HG03108 (cell line): Measurements from ENCODE around the gene ATP8A2.

ENCODE experiments used
- ATAC-seq: cut with Tn5 transposase; IDR thresholded peaks from one replicate; pipeline ENCODE4 v1.9.1; 2021; ENCODE audit warnings: moderate library complexity; ENCODE audit not compliant: unreplicated experiment

Gene ATP8A2

DNA sequence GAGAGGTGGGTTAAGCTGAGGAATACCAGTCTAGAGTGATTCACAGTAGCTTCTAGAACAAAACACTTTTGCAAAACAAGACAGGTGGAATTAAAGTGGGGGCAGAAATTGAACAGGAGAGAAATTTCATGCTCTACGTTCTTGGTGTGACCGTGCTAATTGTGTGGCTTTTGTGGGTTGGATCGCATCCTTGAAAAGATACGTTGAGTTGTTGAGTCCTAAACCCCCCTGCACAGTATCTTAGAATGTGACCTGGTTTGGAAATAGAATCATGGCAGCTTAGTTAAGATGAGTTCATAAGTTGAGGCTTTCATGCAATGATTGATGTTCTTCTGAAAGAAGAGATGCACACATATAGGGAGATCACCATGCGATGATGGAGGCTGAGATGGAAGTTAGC is 308.2 kb downstream of the ATP8A2 start:
- ATAC-seq: no peak

DNA sequence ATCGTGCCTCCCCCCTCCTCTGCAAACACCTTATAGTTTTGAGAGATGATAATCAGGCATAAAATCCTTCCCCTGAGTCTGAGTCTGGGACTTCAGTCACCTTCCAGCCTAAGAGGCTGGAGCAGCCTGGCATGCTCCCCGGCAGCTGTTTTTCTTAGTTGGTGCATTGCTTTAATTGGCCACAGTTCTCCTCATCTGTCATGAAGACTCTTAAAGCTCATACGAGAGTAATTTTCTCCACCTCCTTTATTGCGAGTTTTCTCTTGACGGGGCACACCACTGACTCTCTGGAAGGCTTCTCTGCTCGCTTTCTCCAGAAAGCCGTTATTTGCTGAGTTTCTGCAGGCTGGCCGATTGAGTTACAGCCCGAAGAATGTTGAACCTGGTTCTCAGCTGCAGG is 310.5 kb downstream of the ATP8A2 start:
- ATAC-seq: no peak

DNA sequence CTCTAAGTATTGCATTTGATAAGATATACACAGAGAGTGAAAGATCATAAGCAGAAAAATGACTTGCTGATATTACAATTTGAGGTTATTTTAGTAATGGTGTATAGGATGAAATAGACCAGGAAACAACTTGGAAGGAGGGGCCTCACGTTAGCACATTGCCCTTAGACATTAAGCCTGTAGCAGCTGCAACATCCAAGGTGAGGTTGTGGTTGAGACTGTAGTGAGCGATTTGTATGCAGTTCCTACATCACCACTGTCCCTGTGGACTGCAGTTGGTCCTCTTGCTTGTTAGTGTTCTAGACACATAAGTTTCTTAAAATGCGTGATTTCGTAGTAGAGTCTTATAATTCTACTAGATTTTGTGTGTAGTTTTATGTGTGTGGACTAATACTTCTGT is 311.3 kb downstream of the ATP8A2 start:
- no peak for ATAC-seq

DNA sequence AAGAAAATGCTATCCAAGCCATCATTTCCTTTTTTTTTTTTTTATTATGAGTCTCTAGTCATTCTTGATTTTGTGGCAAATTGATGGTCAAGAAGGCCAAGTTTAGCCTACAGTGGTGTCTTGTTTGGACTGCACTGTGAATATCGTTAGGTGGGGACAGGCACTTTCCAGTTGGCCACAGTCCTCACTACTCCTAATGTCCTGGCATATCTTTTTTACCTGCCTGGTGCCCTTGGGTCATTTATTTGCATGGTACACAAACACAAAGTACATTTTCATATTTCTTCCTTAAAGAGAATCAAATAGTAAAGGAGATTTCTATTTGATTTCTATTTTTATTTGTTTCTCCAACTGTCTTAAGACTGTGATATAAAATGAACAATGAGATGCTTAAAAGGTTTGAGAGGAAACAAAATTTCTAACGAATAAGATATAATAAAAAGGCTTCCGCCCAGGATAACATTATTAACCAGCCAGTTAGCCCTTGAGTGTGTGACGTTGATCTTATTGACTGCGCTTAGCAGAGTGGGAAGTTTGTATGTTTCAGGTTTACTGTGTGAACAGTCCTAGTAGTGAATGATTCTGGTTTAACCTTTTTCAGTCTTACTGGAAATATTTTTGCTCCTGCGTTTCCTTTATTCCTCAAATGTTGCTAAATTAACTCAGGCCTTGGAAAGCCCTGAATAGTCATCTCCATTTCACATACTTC is 312.0 kb downstream of the ATP8A2 start:
- no peak for ATAC-seq

DNA sequence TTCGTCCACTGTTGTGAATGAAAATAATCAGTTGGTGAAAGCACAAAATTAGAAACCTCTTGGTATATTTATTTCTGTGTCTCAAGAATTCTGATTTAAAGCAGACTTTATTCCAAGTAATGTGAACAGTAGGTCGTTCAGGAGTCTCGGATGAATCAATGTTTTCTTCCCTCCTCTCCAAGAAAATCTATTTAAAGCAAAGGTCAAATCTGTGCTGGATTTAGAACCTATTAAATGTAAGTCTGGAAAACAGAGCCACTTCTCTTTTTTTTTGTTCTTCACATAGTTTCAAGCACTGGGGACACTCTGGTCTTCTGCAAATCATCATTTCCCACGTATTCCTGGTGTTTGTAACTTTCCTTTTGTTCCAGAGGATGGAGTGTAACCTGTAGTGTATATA is 312.7 kb downstream of the ATP8A2 start:
- no peak for ATAC-seq

DNA sequence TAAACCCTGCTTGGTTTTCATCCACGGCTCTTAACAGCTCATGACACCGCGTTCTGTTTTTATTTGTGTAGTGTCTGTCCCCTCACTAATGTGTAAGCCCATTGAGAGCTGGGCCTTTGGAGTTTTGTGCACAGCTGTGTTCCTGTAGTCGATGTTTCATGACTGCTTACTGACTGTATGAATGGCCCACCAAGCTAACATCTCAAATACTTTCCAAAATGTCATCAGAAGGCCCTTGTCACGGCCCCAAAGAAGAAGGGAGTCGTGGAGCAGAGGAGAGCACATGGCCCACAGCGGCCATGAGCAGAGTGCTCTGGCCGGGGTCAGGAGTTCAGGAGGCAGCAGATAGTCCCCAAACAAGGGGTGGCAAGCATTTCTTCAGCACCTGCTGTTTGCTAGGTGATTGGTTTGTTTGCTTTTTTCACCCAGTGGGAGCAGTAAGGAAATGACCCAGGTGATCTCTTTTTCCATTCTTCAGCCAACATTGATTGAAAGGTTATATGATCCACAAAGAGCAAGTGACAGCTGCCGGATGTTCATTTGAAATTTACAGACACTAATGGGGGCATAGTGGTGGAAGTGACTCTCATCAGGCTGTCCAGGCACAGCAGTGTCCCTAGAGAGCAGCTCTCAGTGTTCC is 315.2 kb downstream of the ATP8A2 start:
- ATAC-seq: no peak

DNA sequence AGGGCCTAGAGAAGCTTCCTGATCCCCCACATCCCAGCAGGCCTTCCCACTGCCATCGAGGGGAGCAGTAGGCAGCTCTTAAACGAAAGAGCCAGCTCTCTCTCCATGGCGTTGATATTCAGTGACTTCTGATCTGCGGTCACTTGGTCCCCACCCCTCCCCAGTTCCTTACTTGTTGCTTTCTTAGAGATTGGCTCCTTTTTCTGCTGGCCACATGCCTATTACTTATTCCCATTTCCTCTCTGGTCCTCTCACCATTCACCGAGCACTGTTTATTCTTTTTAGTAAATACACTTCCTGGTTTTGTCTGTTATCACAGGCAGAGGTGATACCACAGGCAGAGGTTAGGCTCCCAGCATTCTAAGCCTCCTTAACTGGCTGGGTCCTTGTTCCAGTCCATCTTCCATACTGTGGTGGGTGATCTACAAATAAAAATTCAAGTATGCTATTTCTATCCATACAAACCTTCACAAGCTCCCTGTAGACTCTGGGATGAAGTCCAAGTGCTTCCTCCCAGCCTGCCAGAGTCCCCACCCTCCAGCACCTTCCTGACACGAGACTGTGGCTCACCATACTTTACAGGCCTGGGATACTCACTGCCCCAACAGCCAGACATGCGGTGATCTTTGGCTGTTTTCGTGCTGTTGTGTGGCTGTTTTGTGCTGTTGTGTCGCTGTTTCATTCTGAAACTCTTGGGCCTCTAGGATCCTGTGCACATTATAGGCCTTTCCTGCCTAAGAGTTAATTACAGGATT is 315.9 kb downstream of the ATP8A2 start:
- no peak for ATAC-seq

DNA sequence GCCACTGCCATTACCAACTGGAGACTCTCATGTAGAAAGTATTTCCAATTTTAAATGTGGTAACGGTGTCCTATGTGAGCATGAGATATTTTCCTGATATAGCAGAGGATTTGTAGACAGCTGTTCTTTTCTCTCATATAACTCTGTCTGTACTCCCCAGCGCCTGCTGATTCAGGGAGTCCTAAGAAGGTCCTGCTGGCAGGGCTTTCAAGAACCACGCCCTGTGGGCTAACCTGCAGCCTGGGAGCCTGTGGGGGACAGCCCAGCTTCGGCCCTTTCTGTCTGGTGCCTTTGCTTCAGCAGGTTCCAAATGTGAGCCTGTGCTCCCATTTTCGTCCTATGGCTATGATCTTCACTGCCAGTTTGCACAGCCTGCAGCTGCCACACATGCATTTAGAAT is 316.8 kb downstream of the ATP8A2 start:
- no peak for ATAC-seq

DNA sequence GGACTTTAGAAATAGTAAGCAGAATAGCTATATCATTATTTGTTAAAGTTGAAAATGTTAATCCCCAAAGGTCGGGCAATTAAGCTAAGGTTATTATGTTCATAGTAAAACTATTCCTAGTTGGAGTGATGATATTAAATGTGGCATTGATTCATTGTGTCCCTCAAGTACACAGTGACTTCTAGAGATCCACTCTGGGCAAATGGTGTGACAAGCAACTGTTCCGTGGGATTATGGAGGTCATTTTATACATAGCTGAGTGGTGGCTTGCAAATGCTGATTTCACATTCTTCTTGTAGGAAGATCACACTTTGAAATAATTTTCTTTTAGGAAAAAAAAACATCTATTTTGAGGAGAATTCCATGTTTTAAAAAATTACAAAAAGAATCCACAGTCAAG is 317.8 kb downstream of the ATP8A2 start:
- no peak for ATAC-seq

DNA sequence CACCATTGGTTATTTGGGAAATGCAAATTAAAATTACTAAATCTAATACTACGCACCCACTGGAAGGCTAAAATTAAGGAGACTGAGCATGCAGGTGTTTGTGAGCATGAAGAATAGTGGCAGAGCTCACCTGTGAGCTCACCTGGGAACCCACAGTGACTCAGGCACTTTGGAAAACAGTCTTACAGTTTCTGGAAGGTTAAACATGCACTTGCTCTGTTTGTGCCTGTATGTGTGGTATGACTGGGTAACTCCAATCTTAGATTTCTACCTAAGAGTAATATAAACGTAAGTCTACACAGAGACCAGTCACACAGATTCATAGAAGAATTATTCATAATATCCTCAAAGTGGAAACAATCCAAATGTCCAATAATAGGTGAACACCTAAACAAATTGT is 318.8 kb downstream of the ATP8A2 start:
- ATAC-seq: no peak

DNA sequence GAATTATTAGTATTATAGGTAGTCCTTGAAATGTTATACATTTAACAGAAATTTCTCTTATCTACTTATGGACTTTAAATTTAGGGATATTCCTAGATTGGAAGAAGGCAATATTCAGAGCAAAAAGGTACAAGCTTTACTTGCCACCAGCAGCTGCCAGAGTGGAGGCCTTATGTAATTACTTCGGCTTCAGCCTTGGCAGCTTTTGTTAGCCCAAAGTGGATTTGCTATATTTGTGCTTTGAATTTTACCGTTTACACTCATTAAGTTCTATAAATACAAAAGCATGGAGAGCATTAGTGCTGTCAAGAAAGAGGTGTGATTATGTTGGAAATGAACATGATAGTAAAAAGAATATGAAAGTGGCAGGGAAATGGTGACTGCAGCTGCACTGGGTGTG is 319.9 kb downstream of the ATP8A2 start:
- no peak for ATAC-seq

DNA sequence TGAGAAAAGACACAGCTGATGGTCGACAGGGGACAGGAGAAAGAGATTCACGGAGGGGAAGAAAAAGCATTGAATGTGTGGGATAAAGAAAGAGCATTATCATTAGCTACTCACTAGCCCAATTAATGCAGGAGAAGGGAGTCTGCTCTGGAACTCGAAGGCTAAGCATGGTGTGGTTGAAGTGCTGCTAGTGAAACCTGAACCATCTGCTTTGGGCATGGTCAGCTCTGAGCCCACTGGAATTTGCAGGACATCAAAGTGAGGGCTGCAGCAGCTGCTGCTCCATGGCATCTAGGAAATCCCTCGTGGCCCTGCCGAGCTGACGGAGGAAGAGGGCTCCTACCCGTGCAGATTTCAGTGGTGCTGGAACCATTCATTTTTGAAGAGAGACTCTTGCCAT is 320.3 kb downstream of the ATP8A2 start:
- ATAC-seq: no peak

DNA sequence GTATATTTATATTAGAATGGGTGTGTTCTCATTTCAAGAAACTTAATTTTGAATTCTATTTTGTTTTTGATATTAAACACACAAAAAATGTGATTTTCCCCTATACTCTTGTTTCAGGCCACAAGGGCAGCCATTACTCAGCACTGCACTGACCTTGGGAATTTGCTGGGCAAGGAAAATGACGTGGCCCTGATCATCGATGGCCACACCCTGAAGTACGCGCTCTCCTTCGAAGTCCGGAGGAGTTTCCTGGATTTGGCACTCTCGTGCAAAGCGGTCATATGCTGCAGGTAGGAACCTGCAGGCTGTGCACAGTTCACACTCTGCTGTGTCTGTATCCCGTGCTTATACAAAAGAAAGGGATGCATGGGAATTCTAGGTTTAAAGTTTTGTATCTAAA is 327.3 kb downstream of the ATP8A2 start:
- no peak for ATAC-seq

DNA sequence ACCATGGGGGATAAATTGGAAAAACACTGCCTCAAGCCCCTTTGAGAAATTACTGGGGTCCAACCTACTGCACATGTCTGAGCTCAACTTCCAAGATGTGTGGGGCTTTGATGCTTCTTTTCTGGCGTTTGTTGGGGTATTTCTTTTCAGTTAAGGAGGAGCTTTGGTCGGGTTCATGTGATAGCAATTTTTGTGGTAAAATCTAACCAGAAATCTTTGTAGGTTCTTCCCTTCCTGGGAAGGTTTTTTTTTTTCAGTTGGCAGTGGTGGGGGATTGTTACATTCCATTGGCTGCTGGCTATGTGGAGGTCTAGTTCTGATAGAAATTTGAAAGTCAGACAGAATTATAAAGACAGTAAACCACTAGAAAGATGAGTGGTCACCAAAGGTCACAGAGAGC is 327.8 kb downstream of the ATP8A2 start:
- no peak for ATAC-seq

DNA sequence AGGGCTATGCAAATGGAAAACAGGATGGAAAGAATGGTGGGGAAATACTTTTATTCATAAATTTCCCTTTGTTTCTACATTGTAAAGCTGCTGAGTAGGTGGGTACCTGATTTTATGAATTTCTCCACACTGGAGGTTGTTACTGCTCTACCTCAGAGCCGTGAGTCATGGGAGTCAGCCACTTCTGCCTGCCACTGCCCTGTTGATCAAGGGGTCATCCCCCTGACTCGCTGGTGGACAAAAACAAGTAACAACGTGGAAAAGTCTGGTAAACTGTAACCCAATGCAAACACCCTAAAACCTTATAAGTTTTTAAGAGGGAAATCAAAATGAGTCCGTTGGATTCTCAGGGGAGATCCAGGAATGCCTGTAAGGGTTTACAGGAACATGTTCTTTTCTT is 329.5 kb downstream of the ATP8A2 start:
- ATAC-seq: no peak

DNA sequence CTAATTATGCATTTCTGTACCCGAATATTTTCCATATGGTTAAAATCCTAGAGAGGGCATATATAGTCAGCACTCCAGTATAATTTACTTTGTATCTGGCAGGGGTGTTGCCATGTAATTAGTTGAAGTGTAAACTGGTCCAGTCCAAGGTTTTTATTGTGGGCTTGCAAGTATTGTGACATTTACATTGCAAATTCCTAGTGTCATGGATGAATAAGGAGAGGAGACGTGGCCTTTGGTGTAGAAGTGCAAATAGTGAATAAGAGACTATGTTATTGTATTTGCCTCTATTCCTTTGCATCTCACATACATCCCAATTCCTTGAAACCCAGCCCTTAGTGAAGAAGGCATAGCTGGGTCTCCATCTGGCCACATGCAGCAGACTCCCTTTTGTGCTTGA is 330.6 kb downstream of the ATP8A2 start:
- no peak for ATAC-seq

DNA sequence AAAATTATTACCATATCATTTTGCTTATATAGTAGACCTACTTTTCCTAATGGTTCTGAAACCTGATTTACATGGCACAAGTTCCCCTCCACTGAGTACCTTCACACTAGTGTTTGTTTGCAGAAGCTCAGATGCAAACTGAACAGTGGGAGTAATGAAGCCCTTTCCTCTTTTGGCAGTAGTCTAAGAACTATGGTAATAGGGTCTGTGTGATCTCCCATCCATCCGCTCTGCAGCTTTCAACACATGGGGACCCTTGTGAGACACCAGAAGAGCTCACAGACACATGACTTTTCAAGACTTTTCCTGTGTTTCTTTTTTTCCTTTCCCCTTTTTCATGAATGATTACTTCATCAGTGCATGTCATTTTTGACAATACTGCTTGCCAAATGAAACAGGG is 336.0 kb downstream of the ATP8A2 start:
- no peak for ATAC-seq

DNA sequence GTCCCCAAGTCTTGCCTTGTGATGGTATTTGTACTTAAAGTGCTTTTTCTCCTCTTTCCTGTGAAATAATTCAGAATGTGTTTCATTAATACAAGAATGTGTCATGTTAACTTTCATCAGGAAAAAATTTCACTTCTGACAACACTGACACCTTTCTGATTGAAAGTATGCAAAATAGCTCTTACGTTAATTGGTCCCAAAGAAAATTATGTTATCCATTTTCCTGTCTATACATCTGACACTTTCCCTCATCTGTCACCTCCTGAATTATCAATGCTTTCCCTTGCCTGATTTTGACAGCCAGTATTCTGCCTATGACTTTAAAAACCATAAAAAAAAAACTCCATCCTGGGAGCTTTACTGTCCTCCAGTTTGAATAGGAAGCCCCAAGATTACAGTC is 336.5 kb downstream of the ATP8A2 start:
- ATAC-seq: no peak

DNA sequence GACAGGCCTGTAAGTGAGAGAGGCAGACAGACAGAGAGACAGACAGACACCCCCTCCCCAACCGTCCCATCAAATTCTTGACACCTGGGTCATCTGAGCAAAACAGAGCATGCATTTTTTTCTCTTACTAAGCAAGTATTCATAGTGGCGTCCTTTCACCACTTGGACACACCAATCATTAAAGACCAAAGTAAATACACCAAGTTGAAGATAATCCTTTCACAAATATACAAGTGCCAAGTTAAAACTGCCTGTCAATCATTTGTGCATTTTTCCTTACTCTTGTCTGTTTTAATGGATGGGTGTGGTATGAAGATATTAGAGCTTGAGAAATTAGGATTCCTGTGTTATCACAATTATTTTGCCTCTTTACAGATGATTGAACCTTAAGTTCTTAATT is 337.3 kb downstream of the ATP8A2 start:
- ATAC-seq: no peak

DNA sequence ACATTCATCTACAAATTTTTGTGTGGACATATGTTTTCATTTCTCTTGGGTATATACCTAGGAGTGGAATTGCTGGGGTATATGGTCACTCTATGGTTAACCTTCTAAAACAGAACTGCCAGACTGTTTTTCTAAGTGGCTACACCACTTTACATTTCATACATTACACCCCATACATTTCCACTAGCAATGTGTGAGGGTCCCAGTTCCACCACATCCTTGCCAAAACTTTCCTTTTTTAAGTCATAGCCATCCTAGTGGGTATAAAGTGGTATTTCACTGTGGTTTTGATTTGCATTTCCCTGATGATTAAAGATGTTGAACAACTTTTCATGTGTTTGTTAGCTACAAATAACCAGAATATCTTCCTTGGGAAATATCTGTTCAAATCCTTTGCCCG is 344.0 kb downstream of the ATP8A2 start:
- no peak for ATAC-seq

DNA sequence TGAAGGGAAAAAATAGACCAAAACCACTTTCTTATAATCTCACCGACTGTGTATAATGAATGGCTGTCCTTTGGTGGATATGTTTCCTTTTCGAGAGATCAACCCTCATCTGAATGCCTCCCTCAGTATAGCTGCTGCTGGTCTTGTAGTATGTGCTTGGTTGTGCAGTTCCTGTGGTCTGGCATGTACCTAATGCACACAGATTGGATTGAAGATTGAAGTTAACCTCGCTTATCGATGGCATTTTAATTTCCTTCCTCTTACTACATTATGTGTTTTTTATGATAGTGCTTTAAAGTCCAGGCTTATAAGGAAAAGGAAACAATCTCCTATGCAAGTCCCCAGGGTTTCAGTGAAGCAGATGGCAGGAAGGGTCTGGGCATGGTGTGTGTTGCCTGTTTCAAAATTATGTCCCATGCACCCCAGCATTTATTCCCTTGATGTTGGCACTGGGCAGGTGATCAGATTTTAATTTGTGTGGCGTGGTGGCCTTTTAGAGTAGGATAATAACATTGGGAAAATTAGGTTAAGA is 346.0 kb downstream of the ATP8A2 start:
- ATAC-seq: no peak

DNA sequence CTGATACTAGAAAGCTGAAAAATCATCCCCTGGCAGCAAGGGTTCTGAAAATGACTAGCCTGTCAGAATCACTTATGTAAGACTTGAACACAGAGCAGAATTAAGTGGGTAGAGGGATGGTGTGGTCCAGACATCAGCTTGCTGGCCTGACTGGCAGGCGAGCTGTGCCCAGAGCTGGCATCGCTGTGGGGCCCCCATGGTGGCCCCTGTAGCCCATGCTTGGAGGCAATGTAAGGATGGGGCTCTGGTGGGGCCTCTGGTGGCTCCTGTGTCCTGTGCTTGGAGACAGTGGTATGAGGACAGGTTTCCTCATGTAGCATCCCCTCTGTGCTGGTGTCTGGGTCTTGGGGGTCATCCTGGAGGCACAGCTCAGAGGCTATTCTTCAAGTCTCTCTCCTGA is 347.9 kb downstream of the ATP8A2 start:
- ATAC-seq: no peak
